GM23248 (cell line): Measurements from ENCODE around the gene LACTBL1.
"Not testable (repeated sequence)": the region's sequence is repeated elsewhere in the genome, so short reads cannot be mapped to it uniquely, and the experiment has no call there.

Experiments
- EZH2 ChIP-seq: fragments of 200-600 bp; sonication (generic); IDR thresholded peaks from 2 replicates; pipeline ENCODE4 v1.6.1; 2018; ENCODE audit warnings: antibody characterized with exemption, mild to moderate bottlenecking; ENCODE audit not compliant: insufficient read depth, poor library complexity, severe bottlenecking
- EZH2phosphoT487 ChIP-seq: fragments of 200-600 bp; sonication (generic); IDR thresholded peaks from 2 replicates; pipeline ENCODE4 v1.6.1; 2018; ENCODE audit warnings: antibody characterized with exemption, moderate library complexity, mild to moderate bottlenecking, low read depth; ENCODE audit not compliant: insufficient read depth

- TF ChIP-seq EZH2, EZH2phosphoT487: not testable (repeated sequence)
Observed at GRCh38 chr1:22980471-22980790, 7.8 kb upstream of the LACTBL1 start.
